ENCODE data around the gene FAM120AOS.

Gene FAM120AOS

DNA sequence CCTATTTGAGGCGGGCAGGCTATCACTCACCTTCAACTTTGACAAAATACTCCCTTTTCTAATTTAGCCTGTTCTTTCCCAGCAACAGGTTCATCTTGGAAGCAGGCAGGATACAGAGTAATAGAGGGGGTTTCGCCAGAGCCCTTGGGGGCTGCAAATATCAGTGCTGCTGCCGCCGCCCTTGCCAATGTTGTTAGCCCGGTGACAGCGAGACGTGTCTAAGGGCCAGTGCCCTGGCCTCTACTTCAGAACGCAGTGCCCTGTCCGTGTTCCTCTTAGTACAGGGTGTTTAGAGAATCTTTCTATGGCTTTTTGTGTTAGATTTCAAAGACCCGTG, 703 bp downstream of the FAM120AOS start:
- H3K4me2 ChIP-seq (ENCODE audit: low read length), result peak overlapping the region; percentile 88
- peak overlapping the region; percentile 60 for H3K27ac ChIP-seq (ENCODE audit: low read length)
- peak overlapping the region; percentile 81 for H3K4me3 ChIP-seq (ENCODE audit: low read length)
- no peaks in the 10 kb centered on the region for H3K9me3 ChIP-seq (ENCODE audit: insufficient read depth, low read length)
- peaks cover 28% of the 10 kb centered on the region for H3K4me1 ChIP-seq (ENCODE audit: low read length)
- no peak overlapping the region for H2AFZ ChIP-seq (ENCODE audit: low read depth, low read length)
- no peaks in the 10 kb centered on the region for H3K27me3 ChIP-seq (ENCODE audit: low read depth, low read length)
- H4K20me1 ChIP-seq (ENCODE audit: insufficient read depth, low read length), result peaks cover 31% of the 10 kb centered on the region
- peaks cover 72% of the 10 kb centered on the region for H3K79me2 ChIP-seq (ENCODE audit: low read length)
- no peak for TF ChIP-seq EZH2phosphoT487 (IDR thresholded peaks at IDR 0.05; ENCODE audit: low read depth)
- TF ChIP-seq CTCF (IDR thresholded peaks at IDR 0.05; ENCODE audit: low read depth, low read length), result no peak
- peaks cover 27% of the 10 kb centered on the region for H3K36me3 ChIP-seq (replicated peaks; ENCODE audit: low read depth, low read length)
- peak overlapping the region; percentile 88 for H3K9ac ChIP-seq (ENCODE audit: low read length)

DNA sequence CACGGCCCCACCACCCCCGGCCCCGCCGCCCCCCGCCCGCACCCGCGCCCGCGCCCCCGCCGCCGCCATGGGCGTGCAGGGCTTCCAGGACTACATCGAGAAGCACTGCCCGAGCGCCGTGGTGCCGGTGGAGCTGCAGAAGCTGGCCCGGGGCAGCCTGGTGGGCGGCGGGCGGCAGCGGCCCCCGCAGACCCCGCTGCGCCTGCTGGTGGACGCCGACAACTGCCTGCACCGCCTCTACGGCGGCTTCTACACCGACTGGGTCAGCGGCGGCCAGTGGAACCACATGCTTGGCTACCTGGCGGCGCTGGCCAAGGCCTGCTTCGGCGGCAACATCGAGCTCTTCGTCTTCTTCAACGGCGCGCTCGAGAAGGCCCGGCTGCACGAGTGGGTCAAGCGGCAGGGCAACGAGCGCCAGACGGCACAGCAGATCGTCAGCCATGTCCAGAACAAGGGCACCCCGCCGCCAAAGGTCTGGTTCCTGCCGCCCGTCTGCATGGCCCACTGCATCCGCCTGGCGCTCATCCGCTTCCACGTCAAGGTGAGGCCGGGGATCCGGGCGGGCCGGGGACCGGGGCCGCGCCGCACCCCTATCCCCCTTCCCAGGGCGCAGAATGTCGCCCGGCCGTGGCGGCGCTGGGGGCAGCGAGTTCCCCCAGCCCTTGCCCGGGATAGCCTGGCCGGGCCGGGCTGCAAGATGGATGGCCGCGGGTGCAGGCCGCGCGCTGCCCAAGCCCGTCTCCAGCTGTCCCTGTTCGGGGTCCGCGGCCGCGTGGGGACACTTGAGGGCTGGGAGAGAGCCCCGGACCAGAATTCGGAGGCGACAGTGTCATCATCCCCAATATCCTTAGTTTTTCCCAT, 1.3 kb downstream of the FAM120AOS start:
- 0 out of 2 replicates have a peak overlapping the region, but pooled peaks have one; percentile 35 for H2AFZ ChIP-seq (ENCODE audit: low read depth, low read length)
- peaks cover 27% of the 10 kb centered on the region for H3K36me3 ChIP-seq (replicated peaks; ENCODE audit: low read depth, low read length)
- peak overlapping the region; percentile 81 for H3K4me3 ChIP-seq (ENCODE audit: low read length)
- peak overlapping the region; percentile 60 for H3K27ac ChIP-seq (ENCODE audit: low read length)
- H3K4me1 ChIP-seq (ENCODE audit: low read length), result peaks cover 28% of the 10 kb centered on the region
- no peaks in the 10 kb centered on the region for H3K9me3 ChIP-seq (ENCODE audit: insufficient read depth, low read length)
- H3K4me2 ChIP-seq (ENCODE audit: low read length), result peak overlapping the region; percentile 88
- no peak for TF ChIP-seq CTCF (IDR thresholded peaks at IDR 0.05; ENCODE audit: low read depth, low read length)
- TF ChIP-seq EZH2phosphoT487 (IDR thresholded peaks at IDR 0.05; ENCODE audit: low read depth), result no peak
- peak overlapping the region; percentile 88 for H3K9ac ChIP-seq (ENCODE audit: low read length)
- H4K20me1 ChIP-seq (ENCODE audit: insufficient read depth, low read length), result peaks cover 28% of the 10 kb centered on the region
- no peaks in the 10 kb centered on the region for H3K27me3 ChIP-seq (ENCODE audit: low read depth, low read length)
- peaks cover 66% of the 10 kb centered on the region for H3K79me2 ChIP-seq (ENCODE audit: low read length)

DNA sequence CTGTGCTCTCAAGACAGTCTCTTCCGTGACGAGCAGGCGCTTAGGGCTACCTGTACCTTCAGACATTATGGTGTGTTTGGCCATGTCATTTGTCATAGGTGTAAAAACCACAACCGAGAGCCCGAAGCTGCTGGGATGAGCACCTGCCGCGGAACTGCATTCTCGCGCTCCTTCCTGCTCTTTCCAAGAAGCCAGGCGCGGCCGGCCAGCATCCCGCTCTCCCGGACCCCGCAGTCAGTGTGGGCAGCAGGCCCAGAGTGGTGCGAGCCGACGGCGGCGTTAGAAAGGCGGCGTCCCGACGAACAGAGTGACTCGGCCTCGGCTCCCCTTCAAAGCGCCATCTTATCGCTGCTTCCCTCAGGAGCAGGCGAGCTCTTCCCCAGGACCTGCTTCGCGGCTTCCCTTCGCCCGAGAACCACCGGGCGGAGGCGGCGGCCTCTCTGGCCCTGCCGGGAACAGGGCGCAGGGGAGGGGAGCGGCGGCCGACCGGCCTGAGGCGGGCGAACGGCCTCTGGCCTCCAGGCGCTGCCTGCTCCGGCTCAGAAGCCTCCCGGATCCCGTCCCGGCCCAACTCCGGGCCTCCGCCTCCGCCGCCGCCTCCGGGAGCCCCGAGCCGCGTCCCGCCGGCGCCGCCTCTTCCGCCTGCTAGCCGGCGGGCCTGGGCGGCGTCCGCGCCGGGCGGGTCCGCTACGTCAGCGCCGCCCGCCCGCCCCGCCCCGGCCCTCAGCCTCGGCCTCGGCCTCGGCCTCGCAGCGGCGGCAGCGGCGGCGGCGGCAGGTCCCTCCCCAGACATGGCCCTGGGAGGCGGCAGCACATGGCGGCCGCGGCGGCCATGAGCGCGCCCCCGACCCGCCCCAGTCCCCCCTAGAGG, 2.2 kb downstream of the FAM120AOS start, which contains the start of gene FAM120A:
TSS of gene FAM120A (plus strand) at position 741 of the 871 bp plus-strand sequence. CDS start 231 bp downstream, outside the sequence.
- Histone ChIP-seq H3K27ac (ENCODE audit: low read length) (peak within 1 kb of the TSS; percentile 60), H3K9ac (ENCODE audit: low read length) (peak within 1 kb of the TSS; percentile 88), H3K36me3 (replicated peaks; ENCODE audit: low read depth, low read length) (peaks cover 31% of the 10 kb centered on the region), H3K4me1 (ENCODE audit: low read length) (peaks cover 19% of the 10 kb centered on the region), H3K4me3 (ENCODE audit: low read length) (peak within 1 kb of the TSS; percentile 85), H3K79me2 (ENCODE audit: low read length) (peaks cover 57% of the 10 kb centered on the region), H3K9me3 (ENCODE audit: insufficient read depth, low read length) (no peaks in the 10 kb centered on the region), H2AFZ (ENCODE audit: low read depth, low read length) (peak within 1 kb of the TSS; percentile 59), H4K20me1 (ENCODE audit: insufficient read depth, low read length) (peaks cover 20% of the 10 kb centered on the region), H3K27me3 (ENCODE audit: low read depth, low read length) (no peaks in the 10 kb centered on the region), H3K4me2 (ENCODE audit: low read length) (peak within 1 kb of the TSS; percentile 96)
- no peak for TF ChIP-seq EZH2phosphoT487 (IDR thresholded peaks at IDR 0.05; ENCODE audit: low read depth)
- TF ChIP-seq CTCF (IDR thresholded peaks at IDR 0.05; ENCODE audit: low read depth, low read length), result no peak

DNA sequence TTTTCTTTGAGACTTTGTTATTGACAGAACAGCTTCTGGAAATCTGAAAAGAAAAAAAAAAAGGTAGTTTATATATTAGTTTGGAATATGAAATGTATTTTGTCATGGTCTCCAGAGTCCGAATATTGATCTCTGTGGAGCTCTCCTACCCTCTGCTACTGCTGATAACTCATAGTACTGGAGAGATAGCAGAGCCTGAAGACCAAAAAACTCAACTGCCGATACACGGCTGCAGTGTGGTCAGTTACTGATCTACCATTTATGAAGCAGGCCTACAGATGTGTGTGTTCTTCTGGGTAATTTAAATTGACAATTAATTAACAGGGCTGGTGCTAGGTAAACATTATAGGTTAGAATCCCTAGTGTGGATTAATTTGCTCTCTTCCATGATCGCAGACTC, 5.7 kb downstream of the FAM120AOS start:
- Histone ChIP-seq H3K9ac (ENCODE audit: low read length) (no peak overlapping the region), H2AFZ (ENCODE audit: low read depth, low read length) (no peak overlapping the region), H3K36me3 (replicated peaks; ENCODE audit: low read depth, low read length) (peaks cover 29% of the 10 kb centered on the region), H3K4me2 (ENCODE audit: low read length) (no peak overlapping the region), H3K9me3 (ENCODE audit: insufficient read depth, low read length) (no peaks in the 10 kb centered on the region), H3K27ac (ENCODE audit: low read length) (no peak overlapping the region), H3K4me1 (ENCODE audit: low read length) (peaks cover 6% of the 10 kb centered on the region), H3K4me3 (ENCODE audit: low read length) (no peak overlapping the region), H4K20me1 (ENCODE audit: insufficient read depth, low read length) (no peaks in the 10 kb centered on the region), H3K79me2 (ENCODE audit: low read length) (peaks cover 22% of the 10 kb centered on the region), H3K27me3 (ENCODE audit: low read depth, low read length) (no peaks in the 10 kb centered on the region)
- TF ChIP-seq CTCF (IDR thresholded peaks at IDR 0.05; ENCODE audit: low read depth, low read length) (no peak), EZH2phosphoT487 (IDR thresholded peaks at IDR 0.05; ENCODE audit: low read depth) (no peak)

Data from OCI-LY3 (cell line).